ENCODE results near the gene METRNL. TPM values are rescaled to one million over a fixed set of nuclear protein-coding genes. Genes with fewer than 3 reads are reported as not detected.
A peak's percentile ranks its signal among the peaks of the same experiment; 100 is the strongest.
"Not testable (repeated sequence)": the region's sequence is repeated elsewhere in the genome, so short reads cannot be mapped to it uniquely, and the experiment has no call there.

The METRNL gene
- total RNA-seq, 1 donor from 2014 or later = 152 TPM

DNA sequence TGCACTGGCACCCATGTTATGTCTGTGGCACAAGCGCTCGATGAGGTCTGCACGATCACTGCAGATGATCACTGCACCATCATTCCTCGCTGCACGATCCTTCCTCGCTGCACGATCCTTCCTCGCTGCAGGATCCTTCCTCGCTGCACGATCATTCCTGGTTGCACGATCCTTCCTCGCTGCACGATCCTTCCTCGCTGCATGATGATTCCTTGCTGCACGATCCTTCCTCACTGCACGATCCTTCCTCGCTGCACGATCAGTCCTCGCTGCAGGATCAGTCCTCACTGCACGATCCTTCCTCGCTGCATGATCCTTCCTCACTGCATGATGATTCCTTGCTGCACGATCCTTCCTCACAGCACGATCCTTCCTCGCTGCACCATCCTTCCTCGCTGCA, 29.3 kb downstream of the METRNL start:
- ATAC-seq = no peak

- no peak for ATAC-seq
Observed at GRCh38 chr17:83109386-83109785, 30.0 kb downstream of the METRNL start.

DNA sequence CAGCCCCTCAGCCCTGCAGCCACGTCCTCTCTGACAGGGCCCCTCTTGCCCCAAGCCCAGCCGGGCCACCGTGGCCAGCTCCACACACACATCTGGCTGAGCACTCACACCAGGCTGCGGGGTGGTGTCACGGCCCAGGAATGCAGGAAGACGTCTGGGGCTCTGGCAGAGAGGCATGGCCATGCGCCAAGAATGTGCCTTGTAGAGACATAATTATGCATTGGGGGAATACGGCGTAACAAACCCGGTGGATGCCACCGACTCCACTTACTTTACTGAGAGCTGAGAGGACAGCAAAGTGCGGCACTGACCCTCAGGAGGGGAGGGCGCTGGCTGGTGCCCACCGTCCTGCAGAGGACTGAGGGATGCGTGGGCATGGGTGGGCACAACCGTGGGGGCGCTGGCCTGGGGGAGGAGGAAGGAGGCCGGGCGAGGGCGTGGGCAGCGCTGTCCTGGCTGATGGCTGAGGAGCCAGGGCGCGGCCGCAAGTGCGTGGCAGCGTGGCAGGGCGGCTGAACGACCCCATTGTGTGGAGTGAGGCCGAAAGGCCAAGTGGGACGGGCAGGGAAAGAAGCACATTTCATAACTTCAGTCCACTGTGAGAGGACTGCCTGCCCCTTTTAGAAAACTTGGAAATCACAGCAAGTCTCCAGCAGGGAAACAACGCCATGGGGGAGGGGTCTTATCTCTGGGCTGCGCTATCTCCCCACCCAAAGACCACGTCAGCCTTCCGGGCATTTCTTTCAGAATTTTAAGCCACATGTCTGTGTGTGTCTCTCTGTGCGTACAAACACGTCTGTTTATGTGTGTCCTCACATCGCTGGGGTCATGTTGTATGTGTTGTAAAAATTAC, 30.6 kb downstream of the METRNL start:
- peak; percentile 70 for ATAC-seq

DNA sequence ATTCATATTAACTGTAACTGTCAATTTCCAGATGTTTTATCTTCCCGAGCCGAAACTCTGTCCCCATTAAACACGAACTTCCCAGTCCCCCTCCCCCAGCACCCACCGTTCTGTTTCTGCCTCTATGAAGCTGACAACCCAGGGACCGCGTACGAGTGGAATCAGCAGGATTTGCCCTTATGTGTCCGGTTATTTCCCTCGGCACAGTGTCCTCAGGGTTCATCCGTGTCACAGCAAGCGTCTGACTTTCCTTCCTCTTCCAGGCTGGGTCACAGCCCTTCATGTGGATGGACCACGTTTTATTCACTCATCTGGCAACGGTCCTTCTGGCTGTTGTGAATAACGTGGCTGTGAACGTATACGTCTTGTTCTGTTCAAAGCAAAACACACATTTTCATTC, 31.3 kb downstream of the METRNL start:
- ATAC-seq = no peak

DNA sequence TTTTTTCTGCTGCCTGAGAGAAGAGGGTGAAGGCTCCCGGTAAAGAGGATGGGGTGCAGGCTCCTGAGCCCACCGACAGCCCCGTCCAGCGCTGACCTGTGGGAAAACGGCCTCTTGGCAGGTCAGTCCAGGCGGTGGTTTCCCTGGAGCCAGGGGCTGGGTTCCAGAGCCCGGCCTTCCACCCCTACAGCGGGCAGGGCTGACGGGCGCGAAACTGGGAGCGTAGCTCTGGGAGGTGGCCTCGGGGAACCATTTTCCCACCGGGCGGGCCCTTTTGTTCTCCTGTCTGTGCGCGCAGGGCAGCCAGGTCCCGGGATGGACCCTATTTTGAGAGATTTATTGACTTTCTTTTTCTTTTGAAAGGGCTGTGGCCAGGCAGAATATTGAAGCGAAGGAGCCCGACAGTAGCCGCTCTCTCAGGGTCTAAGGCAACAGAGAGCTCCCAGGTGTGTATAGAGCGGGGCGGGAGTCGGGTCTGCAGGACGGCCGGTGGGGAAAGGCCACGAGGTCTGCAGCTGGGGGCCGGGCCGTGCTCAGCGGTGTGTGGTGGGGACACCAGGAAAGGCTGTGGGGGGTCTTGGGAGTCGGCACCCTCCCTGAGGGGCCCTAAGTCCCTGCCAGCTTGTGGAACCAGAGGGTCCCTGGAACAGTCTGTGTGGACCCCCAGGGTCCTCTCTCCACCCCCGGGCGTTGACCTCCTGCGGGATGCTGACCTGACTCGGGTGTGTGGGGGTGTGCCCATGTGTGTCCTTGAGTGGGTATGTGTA, 32.3 kb downstream of the METRNL start:
- ATAC-seq = no peak

GRCh38 chr17:83113381-83113780, 34.0 kb downstream of the METRNL start:
- no peak for ATAC-seq

DNA sequence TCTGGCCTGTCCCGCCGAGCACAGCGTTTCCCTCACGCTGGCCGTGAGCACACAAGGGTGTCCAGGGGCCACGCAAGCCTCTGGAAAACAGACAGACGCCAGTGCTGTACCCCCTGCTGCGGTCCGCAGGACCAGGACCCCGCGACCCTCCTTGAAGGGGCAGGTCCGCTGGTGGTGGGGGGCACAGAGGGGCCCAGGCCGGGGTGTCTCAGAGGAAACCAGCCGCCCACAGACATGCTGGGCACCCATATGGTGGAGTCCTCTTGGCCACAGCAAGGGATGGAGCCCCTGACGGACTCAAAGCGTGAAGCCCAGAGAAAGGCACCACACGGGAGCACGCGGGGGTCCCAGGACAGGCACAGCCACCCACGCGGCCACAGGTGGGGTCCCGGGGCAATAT, 34.4 kb downstream of the METRNL start:
- ATAC-seq = no peak

GRCh38 chr17:83114706-83115105, 35.3 kb downstream of the METRNL start:
- no peak for ATAC-seq

DNA sequence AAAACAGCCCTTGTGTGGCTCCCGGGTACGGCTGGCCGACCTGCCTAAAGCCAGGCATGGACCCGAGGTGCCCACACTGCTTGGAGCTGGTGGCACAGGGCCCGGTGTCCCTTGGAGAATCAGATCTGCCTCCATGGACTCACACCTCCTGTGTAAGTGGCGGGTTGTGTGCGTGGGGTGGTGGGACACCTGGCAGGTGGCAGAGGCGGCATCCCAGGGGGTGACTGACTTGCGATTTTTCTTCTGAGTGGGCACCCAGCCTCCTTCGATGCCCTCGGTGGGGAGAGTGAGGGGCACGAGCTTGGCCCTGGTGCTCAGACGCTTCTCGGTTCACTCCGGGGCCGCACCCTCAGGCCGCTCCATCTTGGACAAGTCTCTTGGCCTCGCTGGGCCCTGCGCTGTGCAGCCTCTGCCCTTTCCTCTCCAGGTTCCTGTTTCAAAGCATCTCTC, 35.8 kb downstream of the METRNL start:
- no peak for ATAC-seq

DNA sequence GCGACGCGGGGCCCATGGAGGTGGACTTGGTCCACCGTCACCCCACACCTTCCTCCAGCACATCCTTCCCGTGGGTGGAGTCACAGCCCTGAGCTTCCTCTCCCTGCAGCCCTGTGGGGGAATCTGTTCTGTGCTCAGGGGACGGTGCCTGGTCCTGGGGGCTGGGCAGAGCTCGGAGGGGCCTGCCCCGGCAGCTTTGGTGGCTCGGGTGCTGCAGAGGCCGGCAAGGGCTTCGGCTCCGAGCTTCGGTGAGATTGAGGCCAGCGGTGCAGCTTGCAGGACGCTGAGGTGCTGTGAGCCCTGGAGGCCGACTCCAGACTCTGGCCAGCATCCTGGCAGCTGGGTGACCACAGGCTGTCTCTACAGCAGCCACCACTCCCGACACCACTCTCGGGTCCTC, 36.4 kb downstream of the METRNL start:
- ATAC-seq = peak; percentile 3

DNA sequence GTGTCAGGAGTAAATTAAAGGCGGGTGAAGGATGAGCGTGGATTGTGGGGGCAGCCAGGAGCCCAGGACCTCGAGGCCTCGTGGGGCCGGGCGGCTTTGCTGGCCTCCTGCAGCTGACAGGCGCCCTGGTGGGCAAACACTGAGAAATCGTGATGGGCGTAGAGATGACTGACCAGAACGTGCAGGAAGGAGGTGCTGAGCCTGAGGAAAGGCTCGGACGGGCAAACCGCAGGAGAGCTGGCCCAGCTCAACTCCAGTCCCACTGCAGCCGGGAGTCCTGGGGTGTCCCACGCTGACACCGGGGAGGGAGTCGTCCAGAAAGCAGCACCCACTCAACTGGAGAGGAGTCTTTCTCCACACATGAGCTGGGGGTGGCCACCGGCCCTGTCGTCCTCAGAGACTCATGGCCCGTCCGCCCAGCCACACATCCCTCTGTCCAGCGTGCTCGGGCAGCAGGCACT, 36.9 kb downstream of the METRNL start:
- ATAC-seq = no peak

- no peak for ATAC-seq
Observed at GRCh38 chr17:83116783-83117555, 37.6 kb downstream of the METRNL start.

DNA sequence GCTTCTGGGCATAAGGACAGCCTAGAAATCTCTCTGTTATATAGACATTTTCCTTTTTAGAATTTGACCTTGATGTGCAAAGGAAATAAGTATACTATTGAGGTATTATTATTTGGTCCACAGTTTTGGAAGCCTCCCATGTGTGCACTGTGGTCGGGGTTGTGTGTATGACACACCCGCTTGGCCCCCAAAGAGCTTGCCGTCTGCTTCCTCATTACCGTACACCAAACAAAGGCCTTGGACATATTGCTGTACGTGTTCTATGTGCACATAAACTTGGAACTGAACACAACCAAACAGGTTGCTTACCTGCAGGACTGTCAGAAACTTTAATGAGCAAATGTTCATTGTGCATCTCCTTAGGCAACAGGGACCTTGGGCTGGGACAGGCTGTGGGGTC, 38.2 kb downstream of the METRNL start:
- no peak for ATAC-seq

DNA sequence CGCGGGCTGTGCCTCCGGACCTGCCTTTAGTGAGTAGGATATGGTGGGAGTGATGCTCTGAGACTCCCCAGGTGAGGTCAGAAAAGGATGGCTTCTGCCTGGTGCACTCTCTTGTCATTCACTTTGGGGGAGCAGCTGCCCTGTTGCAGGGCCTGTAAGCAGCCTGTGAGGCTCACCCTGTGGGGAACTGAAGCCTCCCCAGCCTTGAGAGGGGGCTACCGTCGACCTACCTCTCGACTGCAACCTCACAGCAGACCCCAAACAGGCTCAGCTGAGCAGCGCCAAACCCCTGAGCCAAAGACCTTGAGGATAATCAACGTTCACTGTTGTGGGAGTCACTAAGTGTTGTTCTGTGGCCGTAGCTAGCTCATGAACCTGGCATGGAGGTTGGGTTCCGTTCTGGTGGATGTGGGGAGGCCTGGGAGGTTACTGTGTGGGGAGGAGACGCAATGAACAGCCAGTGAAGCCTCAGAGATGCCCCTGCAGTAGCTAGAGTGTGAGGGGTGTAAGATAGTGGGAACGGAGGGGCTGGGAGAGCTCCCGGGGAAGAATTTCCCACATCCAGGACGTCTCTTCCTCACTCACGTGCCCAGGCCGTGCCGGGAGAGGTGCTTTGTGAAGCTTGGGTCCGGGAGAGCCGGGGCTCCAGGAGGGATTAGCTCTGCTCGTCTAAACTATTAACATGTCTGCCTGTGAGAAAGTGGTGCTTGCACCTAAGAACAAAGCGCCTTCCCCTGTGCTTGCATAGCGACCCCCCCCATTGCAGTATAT, 38.8 kb downstream of the METRNL start:
- no peak for ATAC-seq

DNA sequence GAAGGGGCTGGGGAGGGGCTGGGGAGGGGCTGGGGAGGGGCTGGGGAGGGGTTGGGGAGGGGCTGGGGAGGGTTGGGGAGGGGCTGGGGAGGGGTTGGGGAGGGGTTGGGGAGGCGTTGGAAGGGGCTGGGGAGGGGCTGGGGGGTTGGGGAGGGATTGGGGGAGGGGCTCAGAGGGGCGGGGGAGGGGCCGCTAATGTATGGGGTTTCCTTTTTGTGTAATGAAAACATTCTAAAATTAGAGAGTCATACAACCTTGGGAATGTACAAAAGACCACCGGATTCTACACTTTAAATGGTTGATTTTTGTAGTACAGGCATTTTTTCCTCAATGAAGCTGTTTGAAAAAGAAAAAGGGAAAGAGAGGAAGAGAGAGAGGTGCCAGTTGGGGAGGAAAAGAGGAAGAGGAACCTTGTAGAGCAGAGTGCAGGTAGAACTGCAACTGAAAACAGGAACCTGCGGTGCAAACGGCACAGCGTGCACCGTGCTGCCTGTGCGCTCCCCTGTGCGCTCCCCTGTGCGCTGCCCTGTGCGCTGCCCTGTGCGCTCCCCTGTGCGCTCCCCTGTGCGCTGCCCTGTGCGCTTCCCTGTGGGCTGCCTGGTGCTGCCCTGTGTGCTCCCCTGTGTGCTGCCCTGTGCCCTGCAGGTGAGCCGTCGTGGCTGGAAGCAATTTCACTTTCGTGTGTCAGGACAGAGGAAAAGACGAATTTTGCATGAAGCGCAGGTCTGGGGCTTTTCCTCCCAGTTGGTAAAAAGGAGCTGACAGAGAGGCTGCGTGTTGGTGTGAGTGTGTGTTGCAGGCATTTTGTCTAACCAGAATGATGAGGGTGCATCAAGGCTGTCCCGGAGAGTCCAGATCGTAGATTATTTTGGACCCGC, 40.8 kb downstream of the METRNL start:
- ATAC-seq = peak; percentile 41

- ATAC-seq = not testable (repeated sequence)
Observed at GRCh38 chr17:83121473-83121872, 42.1 kb downstream of the METRNL start.

GRCh38 chr17:83121921-83122820, 42.8 kb downstream of the METRNL start:
- ATAC-seq = no peak

- ATAC-seq = no peak
Observed at GRCh38 chr17:83122834-83123233, 43.4 kb downstream of the METRNL start.

- peak; percentile 13 for ATAC-seq
Observed at GRCh38 chr17:83123896-83124801, 44.7 kb downstream of the METRNL start.
